ENCODE measurements around the gene TCEA2.
A peak's percentile ranks its signal among the peaks of the same experiment; 100 is the strongest.
"Not testable (repeated sequence)": the region's sequence is repeated elsewhere in the genome, so short reads cannot be mapped to it uniquely, and the experiment has no call there.

Gene TCEA2

GRCh38 chr20:64111841-64112641 is 49.0 kb downstream of the TCEA2 start:
- DNase-seq, result no peak

GRCh38 chr20:64112691-64113443 is 49.9 kb downstream of the TCEA2 start:
- DNase-seq, result no peak

GRCh38 chr20:64113444-64113775 is 50.4 kb downstream of the TCEA2 start:
- no peak for DNase-seq

- no peak for DNase-seq
Observed at GRCh38 chr20:64113796-64114355, 50.9 kb downstream of the TCEA2 start.

GRCh38 chr20:64114356-64114971 is 51.5 kb downstream of the TCEA2 start:
- DNase-seq, result no peak

GRCh38 chr20:64115171-64115911 is 52.3 kb downstream of the TCEA2 start:
- peak; percentile 66 for DNase-seq

- no peak for DNase-seq
Observed at GRCh38 chr20:64116016-64116415, 53.0 kb downstream of the TCEA2 start.

GRCh38 chr20:64116541-64117431 is 53.8 kb downstream of the TCEA2 start:
- DNase-seq, result no peak

GRCh38 chr20:64117432-64117777 is 54.4 kb downstream of the TCEA2 start:
- not testable (repeated sequence) for DNase-seq

GRCh38 chr20:64119301-64119680 is 56.3 kb downstream of the TCEA2 start:
- no peak for DNase-seq

GRCh38 chr20:64119681-64120341 is 56.8 kb downstream of the TCEA2 start:
- no peak for DNase-seq

- DNase-seq, result no peak
Observed at GRCh38 chr20:64121586-64121985, 58.6 kb downstream of the TCEA2 start.
